ENCODE measurements around the gene PBX4.

Gene PBX4

GRCh38 chr19:19637523-19638251 is 19.2 kb upstream of the PBX4 start:
- no peak overlapping the region for H3K27ac ChIP-seq
- no peak for TF ChIP-seq ZFX (IDR thresholded peaks at IDR 0.05; ENCODE audit: borderline replicate concordance)
- TF ChIP-seq, protein P1, sequence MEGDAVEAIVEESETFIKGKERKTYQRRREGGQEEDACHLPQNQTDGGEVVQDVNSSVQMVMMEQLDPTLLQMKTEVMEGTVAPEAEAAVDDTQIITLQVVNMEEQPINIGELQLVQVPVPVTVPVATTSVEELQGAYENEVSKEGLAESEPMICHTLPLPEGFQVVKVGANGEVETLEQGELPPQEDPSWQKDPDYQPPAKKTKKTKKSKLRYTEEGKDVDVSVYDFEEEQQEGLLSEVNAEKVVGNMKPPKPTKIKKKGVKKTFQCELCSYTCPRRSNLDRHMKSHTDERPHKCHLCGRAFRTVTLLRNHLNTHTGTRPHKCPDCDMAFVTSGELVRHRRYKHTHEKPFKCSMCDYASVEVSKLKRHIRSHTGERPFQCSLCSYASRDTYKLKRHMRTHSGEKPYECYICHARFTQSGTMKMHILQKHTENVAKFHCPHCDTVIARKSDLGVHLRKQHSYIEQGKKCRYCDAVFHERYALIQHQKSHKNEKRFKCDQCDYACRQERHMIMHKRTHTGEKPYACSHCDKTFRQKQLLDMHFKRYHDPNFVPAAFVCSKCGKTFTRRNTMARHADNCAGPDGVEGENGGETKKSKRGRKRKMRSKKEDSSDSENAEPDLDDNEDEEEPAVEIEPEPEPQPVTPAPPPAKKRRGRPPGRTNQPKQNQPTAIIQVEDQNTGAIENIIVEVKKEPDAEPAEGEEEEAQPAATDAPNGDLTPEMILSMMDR (IDR thresholded peaks at IDR 0.05) = no peak

DNA sequence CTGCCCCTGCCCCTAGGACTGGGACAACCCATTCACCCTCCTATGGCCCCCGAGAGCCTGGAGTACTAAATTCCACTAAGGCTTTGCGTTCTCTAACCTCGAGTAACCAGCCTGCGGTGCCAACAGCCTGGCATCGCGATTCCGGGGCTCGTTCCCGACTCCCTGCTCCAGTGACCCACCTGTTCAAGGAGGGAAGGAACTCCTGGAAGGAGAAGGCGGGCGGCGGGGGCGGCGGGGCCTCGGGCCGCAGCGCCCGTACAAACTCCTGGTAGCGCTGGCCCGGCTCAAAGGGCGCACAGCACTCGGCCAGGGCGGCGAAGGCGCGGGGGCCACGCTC is 18.7 kb upstream of the PBX4 start:
- TF ChIP-seq, protein P1 (IDR thresholded peaks at IDR 0.05) = no peak
- no peak for TF ChIP-seq ZFX (IDR thresholded peaks at IDR 0.05; ENCODE audit: borderline replicate concordance)
- no peak overlapping the region for H3K27ac ChIP-seq

DNA sequence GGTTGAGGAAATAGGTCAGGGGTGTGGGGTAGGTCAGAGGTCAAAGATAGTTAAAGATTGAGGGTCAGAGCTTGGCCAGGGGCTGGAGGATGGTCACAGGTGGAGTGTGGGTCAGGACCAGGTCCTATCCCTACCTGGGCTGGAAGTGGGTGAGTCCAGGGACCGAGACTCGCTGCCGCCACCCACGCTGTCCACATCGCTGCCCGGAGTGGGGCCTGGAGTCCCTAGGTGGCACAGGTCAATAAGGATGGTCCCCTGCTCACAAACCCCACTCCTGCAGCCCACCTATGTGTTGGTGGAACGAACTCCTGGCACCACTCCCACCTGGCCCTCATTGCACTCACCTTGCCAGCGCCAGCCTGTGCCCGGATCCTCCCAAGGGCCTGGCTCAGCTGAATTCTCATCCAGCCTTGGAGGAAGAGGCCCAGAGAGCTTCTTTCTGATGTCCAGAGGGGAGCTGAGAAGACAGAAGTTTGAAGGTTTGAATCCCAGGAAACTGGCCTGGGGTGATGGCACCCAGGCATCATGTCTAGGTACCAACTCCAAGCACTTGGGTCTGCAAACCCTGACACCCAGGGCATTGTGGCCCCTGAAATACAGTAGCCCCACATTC is 18.2 kb upstream of the PBX4 start:
- TF ChIP-seq, protein P1 (IDR thresholded peaks at IDR 0.05) = no peak
- no peak for TF ChIP-seq ZFX (IDR thresholded peaks at IDR 0.05; ENCODE audit: borderline replicate concordance)
- H3K27ac ChIP-seq = no peak overlapping the region

DNA sequence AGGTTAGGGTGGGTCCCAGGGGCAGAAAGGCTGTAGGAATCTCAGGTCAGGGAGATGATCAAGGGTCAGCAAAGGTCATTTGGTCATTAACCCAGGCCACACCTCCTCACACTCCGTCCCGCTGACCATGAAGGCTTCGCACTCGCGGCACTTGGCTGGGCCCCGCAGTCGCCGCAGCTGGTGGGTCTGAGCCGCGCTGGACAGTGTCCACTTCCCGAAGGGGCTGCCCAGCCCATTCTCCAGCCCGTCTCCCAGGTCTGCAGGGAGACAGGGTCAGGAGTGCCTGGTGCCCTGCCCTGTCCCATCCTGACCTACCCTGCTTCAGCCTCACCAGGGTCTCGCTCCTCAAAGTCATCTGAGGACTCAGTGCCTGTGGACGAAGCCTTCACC is 16.8 kb upstream of the PBX4 start:
- H3K27ac ChIP-seq = no peak overlapping the region
- TF ChIP-seq ZFX (IDR thresholded peaks at IDR 0.05; ENCODE audit: borderline replicate concordance) = no peak
- TF ChIP-seq, protein P1 (IDR thresholded peaks at IDR 0.05) = no peak

DNA sequence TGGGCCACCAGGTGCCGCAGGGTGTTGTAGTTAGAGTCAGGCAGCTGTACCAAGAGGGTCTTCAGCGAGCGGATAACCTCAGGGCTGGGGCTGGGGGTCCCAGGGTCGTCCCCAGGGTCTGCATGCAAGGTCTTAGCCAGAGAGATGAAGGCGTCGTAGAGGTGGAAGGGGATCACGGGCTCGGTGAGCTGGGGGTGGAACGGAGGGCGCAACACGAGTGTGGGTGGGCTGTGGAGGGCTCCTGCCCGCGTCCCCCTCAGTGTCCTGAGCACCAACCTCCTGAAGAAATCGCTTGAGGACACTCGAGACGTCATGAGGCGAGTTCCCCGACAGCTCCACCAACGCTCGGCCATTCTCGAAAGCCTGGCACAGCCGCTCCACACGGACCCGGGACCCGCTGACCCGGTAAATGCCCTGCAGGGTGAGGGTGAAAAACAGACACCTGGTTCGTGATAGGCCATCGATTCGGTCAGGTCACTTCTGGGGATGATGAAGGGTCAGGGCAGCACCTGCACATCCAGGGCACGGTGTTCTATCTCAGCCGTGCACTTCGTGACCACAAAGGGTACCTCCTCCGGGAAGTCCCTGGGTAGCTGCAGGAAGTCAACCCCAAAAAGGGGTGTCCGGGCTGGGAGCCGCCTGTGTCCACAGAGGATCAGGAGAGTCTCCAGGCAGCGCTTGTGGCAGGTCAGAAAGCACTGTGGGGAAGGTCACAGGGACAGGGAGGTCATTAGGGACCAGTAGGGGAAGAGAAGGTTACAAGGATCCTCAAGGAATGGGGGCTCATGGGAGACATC is 16.2 kb upstream of the PBX4 start:
- H3K27ac ChIP-seq = no peak overlapping the region
- TF ChIP-seq ZFX (IDR thresholded peaks at IDR 0.05; ENCODE audit: borderline replicate concordance) = no peak
- TF ChIP-seq, protein P1 (IDR thresholded peaks at IDR 0.05) = no peak

- no peak overlapping the region for H3K27ac ChIP-seq
- TF ChIP-seq, protein P1 (IDR thresholded peaks at IDR 0.05) = no peak
Observed at GRCh38 chr19:19633711-19634515, 15.4 kb upstream of the PBX4 start.
